Measurements from ENCODE around the gene PTP4A1.

Gene PTP4A1

DNA sequence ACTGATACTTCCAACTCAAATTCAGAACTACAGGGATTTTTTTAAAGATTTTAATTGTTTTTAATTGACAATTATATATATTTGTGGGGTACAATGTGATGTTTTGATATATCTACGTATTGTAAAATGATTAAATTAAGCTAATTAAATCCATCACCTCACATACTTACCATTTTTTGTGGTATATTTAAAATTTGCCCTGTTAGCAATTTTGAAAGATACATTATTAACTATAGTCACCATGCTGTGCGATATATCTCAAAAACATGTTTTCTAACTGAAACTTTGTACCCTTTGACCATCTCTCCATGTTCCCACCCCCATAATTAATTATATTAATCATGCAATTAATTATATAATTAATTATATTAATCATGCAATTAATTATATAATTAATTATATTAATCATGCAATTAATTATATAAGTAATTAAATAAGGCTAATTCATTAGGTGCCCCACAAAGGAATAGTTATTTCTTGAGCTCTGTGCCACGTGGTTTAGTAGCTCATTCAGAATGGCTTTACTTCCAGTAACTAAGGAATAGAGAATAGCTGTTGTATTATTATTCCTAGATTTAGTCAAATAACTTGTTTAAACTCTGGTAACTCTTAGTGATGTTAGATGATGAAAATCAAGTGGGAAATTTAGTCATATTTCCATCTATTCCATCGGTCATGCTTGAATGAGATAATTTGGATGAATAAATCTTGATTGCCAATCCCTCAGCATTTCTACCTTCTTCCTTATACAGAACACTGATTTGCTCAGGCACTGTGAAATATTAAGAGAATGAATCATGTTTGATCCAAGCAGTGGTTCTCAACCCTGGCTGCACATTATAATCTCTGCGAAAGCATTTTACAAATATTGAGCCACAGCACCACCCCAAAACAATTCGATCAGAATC is 25.1 kb downstream of the PTP4A1 start:
- no peak overlapping the region for H3K27ac ChIP-seq
- ChIA-PET POLR2A (ENCODE audit: low non-redundant PET) (no interaction called here), CTCF (interaction anchor here (0.6 to 1.5 kb wide), 2 partner anchors 147 to 245 kb away, joined by 7 to 8 read pairs; no protein-coding TSS in a partner anchor)
- no peak for DNase-seq (ENCODE audit: low spot score)
- no peak for TF ChIP-seq CTCF (conservative IDR thresholded peaks at IDR 0.05; ENCODE audit: low read depth)

DNA sequence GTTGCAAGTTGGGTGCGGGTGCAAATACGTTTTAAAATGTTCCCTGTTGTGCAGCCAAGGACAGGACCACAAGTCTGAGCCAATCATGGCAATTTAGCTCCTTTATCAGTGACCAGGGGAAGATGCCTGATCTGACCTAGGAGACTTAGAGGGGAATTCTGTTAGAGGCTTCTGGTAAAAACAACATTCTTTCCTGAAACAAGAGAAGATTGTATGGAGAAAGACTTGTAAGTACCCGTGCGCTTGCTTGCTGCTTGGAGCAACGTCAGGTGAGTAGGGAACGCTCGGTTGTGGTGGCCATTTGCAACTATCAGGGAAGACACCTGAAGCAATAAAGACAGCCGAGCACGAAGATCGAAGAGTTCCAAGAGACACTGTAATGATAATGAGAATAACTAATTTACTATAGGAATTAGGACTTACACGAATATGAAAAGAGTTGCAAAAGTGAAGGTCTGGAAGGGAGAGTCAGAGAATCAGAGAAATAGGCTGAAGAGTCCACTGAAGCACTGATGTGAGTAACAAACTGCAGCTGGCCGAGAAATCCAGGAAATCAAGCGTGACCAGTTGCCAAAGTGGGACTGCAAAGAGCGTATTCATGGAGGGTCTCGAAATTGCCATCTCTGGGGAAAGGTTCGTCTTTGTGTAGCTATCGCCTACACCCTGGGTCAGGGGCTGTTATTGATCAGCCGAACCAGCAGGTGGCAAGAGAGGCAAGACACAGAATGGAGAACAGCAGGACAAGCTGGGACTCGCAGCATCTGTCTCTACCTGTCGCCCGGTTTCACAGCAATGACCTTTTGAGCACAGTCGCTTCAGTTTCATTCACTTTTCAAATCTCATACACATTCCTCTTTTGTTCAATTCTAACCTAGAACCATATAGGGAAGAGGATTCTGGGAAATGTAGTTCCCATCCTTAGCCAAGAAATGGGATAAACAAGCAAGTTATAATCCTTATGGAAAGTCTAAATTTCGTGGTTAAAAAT is 26.1 kb downstream of the PTP4A1 start:
- no peak overlapping the region for H3K27ac ChIP-seq
- DNase-seq (ENCODE audit: low spot score): peak; percentile 75
- CTCF ChIA-PET: interaction anchor here (0.5 to 1.7 kb wide), 20 partner anchors 10 to 1164 kb away, joined by 3 to 9 read pairs (median 4); no protein-coding TSS in a partner anchor
- peak; percentile 90 for TF ChIP-seq CTCF (conservative IDR thresholded peaks at IDR 0.05; ENCODE audit: low read depth)
- POLR2A ChIA-PET (ENCODE audit: low non-redundant PET): no interaction called here

DNA sequence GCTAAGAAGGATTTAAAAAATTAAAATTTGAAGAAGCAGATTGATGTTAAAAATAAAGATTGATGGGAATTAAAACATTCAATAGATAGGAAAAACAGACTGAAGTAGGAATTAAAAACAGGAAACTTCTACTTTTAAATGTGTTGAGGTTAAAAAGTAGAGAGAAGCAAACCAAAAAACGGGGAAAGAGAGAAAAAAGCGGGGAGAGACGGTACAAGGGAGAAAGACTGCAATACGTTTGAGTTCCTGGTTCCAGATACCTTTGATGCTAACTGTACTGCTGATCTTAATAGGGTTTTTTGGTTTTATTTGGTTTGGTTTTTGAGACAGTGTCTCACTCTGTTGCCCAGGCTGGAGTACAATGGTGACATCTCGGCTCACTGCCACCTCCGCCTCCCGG is 27.0 kb downstream of the PTP4A1 start:
- ChIA-PET POLR2A (ENCODE audit: low non-redundant PET) (no interaction called here), CTCF (interaction anchor here (0.5 to 1.7 kb wide), 15 partner anchors 11 to 302 kb away, joined by 3 to 5 read pairs (median 3); no protein-coding TSS in a partner anchor)
- DNase-seq (ENCODE audit: low spot score): no peak
- no peak for TF ChIP-seq CTCF (conservative IDR thresholded peaks at IDR 0.05; ENCODE audit: low read depth)
- H3K27ac ChIP-seq: no peak overlapping the region

DNA sequence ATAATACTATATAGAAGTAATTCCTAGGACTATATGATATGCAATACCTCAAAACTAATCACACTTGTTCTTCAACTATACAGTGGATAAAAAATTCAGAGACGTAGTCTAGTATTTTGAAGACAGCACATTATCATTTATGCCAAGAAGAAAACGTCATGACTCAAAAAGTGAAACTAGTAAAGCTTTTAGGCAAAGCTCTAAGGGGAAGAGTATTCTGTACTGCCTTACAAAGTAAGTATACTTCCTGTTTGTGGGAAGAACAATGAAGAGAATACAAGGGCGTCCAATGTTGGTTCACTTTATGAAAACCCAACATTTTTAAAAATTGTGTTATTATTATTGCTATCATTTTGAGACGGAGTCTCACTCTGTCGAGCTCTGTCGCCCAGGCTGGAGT is 27.9 kb downstream of the PTP4A1 start:
- no peak for DNase-seq (ENCODE audit: low spot score)
- CTCF ChIA-PET: interaction anchor here (0.5 to 0.6 kb wide), 3 partner anchors 25 to 1737 kb away, joined by 3 read pairs; no protein-coding TSS in a partner anchor
- POLR2A ChIA-PET (ENCODE audit: low non-redundant PET): no interaction called here
- no peak for TF ChIP-seq CTCF (conservative IDR thresholded peaks at IDR 0.05; ENCODE audit: low read depth)
- no peak overlapping the region for H3K27ac ChIP-seq

DNA sequence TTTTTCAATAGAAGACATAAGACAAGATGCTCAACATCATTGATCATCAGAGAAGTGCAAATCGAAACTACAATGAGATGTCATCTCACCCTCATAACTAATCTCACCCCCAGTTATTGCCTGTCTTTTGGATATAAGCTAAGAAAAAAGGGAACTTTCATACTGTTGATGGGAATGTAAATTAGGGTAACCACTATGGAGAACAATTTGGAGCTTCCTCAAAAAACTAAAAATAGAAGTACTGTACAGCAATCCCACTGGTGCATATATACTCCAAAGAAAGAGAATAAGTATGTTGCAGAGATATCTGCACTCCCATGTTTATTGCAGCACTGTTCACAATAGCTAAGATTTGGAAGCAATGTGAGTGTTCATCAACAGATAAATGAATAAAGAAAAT is 37.0 kb downstream of the PTP4A1 start:
- DNase-seq (ENCODE audit: low spot score): no peak
- POLR2A ChIA-PET (ENCODE audit: low non-redundant PET): no interaction called here
- H3K27ac ChIP-seq: no peak overlapping the region
- CTCF ChIA-PET: interaction anchor here (0.7 to 1.2 kb wide), 2 partner anchors 256 to 259 kb away, joined by 3 to 4 read pairs; no protein-coding TSS in a partner anchor
- no peak for TF ChIP-seq CTCF (conservative IDR thresholded peaks at IDR 0.05; ENCODE audit: low read depth)

GRCh38 chr6:63610944-63611343 is 38.7 kb downstream of the PTP4A1 start:
- CTCF ChIA-PET: interaction anchor here (0.5 kb wide), 1 partner anchor 270 kb away, joined by 3 read pairs; no protein-coding TSS in a partner anchor
- H3K27ac ChIP-seq: no peak overlapping the region
- no peak for TF ChIP-seq CTCF (conservative IDR thresholded peaks at IDR 0.05; ENCODE audit: low read depth)
- POLR2A ChIA-PET (ENCODE audit: low non-redundant PET): no interaction called here
- DNase-seq (ENCODE audit: low spot score): no peak

Measured in RWPE1 (cell line).